HG02763 (cell line): ENCODE measurements around the gene NXPH3.

Experiments
- ATAC-seq: cut with Tn5 transposase; IDR thresholded peaks from one replicate; pipeline ENCODE4 v1.9.1; 2021; ENCODE audit warnings: mild to moderate bottlenecking, moderate library complexity; ENCODE audit not compliant: unreplicated experiment

The NXPH3 gene

GRCh38 chr17:49618028-49618611 is 42.4 kb downstream of the NXPH3 start:
- ATAC-seq: no peak

- no peak for ATAC-seq
Measured at GRCh38 chr17:49621420-49621819, 45.7 kb downstream of the NXPH3 start.

- ATAC-seq: no peak
Measured at GRCh38 chr17:49621946-49622529, 46.4 kb downstream of the NXPH3 start.

GRCh38 chr17:49624896-49625295 is 49.2 kb downstream of the NXPH3 start:
- no peak for ATAC-seq

GRCh38 chr17:49629447-49629846 is 53.8 kb downstream of the NXPH3 start:
- ATAC-seq: no peak

GRCh38 chr17:49630113-49630900 is 54.6 kb downstream of the NXPH3 start:
- ATAC-seq: no peak

GRCh38 chr17:49631496-49631895 is 55.8 kb downstream of the NXPH3 start:
- ATAC-seq: no peak
